Neuronal stem cell (in vitro differentiated cells): ENCODE measurements around the gene GSS.

ENCODE experiments used
- DNase-seq: peaks from one replicate; pipeline ENCODE4 v3.0.0-alpha.2; 2013; ENCODE audit warnings: low spot score
- H2AFZ ChIP-seq: one replicate; pipeline ENCODE4 v1.6.1; 2013; ENCODE audit warnings: mild to moderate bottlenecking, low read length, inconsistent platforms
- H2AK5ac ChIP-seq: 2 replicates; pipeline ENCODE4 v1.6.1; 2013; ENCODE audit warnings: low read depth, mild to moderate bottlenecking, inconsistent platforms, low read length, moderate library complexity, mixed read lengths
- H2BK120ac ChIP-seq: 2 replicates; pipeline ENCODE4 v1.6.1; 2013; ENCODE audit warnings: low read depth, mild to moderate bottlenecking, inconsistent platforms, low read length, moderate library complexity, mixed read lengths
- H2BK12ac ChIP-seq: one replicate; pipeline ENCODE4 v1.6.1; 2013; ENCODE audit warnings: low read length, inconsistent platforms
- H2BK15ac ChIP-seq: 2 replicates; pipeline ENCODE4 v1.6.1; 2013; ENCODE audit warnings: mild to moderate bottlenecking, low read length, inconsistent platforms, mixed read lengths
- H2BK5ac ChIP-seq: one replicate; pipeline ENCODE4 v1.6.1; 2013; ENCODE audit warnings: inconsistent platforms, mild to moderate bottlenecking, low read length, moderate library complexity
- H3K14ac ChIP-seq: one replicate; pipeline ENCODE4 v1.6.1; 2013; ENCODE audit warnings: low read length, inconsistent platforms
- H3K18ac ChIP-seq: 2 replicates; pipeline ENCODE4 v1.6.1; 2013; ENCODE audit warnings: low read length, inconsistent platforms
- H3K23ac ChIP-seq: 2 replicates; pipeline ENCODE4 v1.6.1; 2013; ENCODE audit warnings: low read depth, mild to moderate bottlenecking, mixed read lengths, low read length, inconsistent platforms; ENCODE audit not compliant: poor library complexity
- H3K27ac ChIP-seq: replicated peaks from 3 replicates; pipeline ENCODE4 v1.5.1; 2013; ENCODE audit warnings: low read length, inconsistent platforms
- H3K27me3 ChIP-seq, 3 experiments: 2 replicates each; pipeline ENCODE4 v1.6.1; 2013; ENCODE audit warnings: low read length in 3 of 3, mild to moderate bottlenecking in 2 of 3, inconsistent platforms in 1 of 3, low read depth in 1 of 3, mixed read lengths in 1 of 3, moderate library complexity in 1 of 3; ENCODE audit not compliant: control insufficient read depth in 3 of 3, insufficient read depth in 3 of 3
- H3K36me3 ChIP-seq, 2 donors: replicated peaks in 1 of 2; 2 replicates each; pipeline ENCODE4 v1.6.1; 2013; ENCODE audit warnings: low read length in 2 of 2; ENCODE audit not compliant: control insufficient read depth in 2 of 2, insufficient read depth in 2 of 2
- H3K4ac ChIP-seq: 2 replicates; pipeline ENCODE4 v1.6.1; 2013; ENCODE audit warnings: inconsistent platforms, mild to moderate bottlenecking, low read length, moderate library complexity
- H3K4me1 ChIP-seq, 2 donors: 1 replicate in 1 of 2; 2 replicates in 1 of 2; pipeline ENCODE4 v1.6.1; 2013; ENCODE audit warnings: low read length in 2 of 2, low read depth in 1 of 2; ENCODE audit not compliant: control insufficient read depth in 2 of 2, insufficient read depth in 1 of 2
- H3K4me2 ChIP-seq: one replicate; pipeline ENCODE4 v1.6.1; 2013; ENCODE audit warnings: mild to moderate bottlenecking, low read length, inconsistent platforms; ENCODE audit not compliant: insufficient read depth, poor library complexity, severe bottlenecking
- H3K4me3 ChIP-seq, 2 donors: 2 replicates each; pipeline ENCODE4 v1.5.1; 2013; ENCODE audit warnings: low read length in 2 of 2, mild to moderate bottlenecking in 2 of 2, inconsistent platforms in 1 of 2, moderate library complexity in 1 of 2
- H3K79me1 ChIP-seq: one replicate; pipeline ENCODE4 v1.6.1; 2013; ENCODE audit warnings: low read depth, mild to moderate bottlenecking, inconsistent platforms, low read length, moderate library complexity
- H3K9ac ChIP-seq: one replicate; pipeline ENCODE4 v1.6.1; 2013; ENCODE audit warnings: mild to moderate bottlenecking, low read depth, low read length, inconsistent platforms; ENCODE audit not compliant: poor library complexity
- H3K9me3 ChIP-seq, 2 donors: replicated peaks in 1 of 2; 2 replicates each; pipeline versions ENCODE3 to v1.6.1; 2013; ENCODE audit warnings: low read length in 2 of 2, mild to moderate bottlenecking in 2 of 2, inconsistent platforms in 1 of 2, low read depth in 1 of 2, mixed read lengths in 1 of 2, moderate library complexity in 1 of 2; ENCODE audit not compliant: control insufficient read depth in 2 of 2, insufficient read depth in 1 of 2
- H4K8ac ChIP-seq: one replicate; pipeline ENCODE4 v1.6.1; 2013; ENCODE audit warnings: low read depth, mild to moderate bottlenecking, inconsistent platforms, low read length, moderate library complexity
- H4K91ac ChIP-seq: one replicate; pipeline ENCODE4 v1.6.1; 2013; ENCODE audit warnings: low read length, low read depth, mild to moderate bottlenecking, inconsistent platforms; ENCODE audit not compliant: poor library complexity
- WGBS, 2 donors: extraction: QIAGEN DNeasy Blood & Tissue Kit; methylation state at CpG; one replicate each; pipeline ENCODE4 v1.1.7; 2013; ENCODE audit warnings: missing lambda C conversion rate in 2 of 2, mixed read lengths in 1 of 2; ENCODE audit not compliant: insufficient read length in 2 of 2, insufficient replicate concordance in 1 of 2; ENCODE audit errors: extremely low coverage in 2 of 2; 5-methylcytosine and 5-hydroxymethylcytosine counted together

The GSS gene

DNA sequence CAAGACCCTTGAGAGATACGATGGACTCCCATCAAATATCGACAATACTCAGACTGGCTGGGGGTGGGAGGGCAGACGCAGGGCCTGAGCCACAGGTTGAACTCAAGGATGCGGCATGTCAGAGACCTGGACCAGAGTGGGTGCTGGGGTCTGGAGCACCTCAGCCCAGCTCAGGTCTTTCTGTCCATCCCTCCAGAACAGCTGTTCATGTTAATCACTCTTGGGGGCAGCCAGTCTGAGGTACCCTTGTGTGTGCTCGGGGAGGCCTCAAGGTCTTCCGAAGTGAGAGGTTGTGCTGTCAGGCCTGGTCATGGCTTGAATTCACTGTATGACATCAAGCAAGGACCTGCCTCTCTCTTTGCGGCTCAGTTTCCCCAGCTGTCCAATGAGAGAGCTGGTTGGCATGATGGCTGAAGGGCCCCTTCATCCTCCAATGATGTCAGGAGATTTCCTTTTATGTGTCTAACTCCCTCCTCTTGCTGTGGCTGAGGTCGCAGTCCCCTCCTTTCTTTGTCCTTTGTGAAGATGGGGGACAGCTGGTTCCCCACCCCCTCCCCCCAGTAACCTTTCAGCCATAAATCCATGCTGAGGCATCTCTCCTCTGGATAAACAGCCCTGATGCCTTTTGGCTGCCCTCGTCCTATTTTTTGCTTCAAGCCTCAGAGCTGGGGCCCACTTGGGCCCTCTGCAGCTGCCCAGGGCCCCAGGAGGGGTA is 15.4 kb upstream of the GSS start:
- H4K91ac ChIP-seq = no peak overlapping the region
- no peak overlapping the region for H2BK15ac ChIP-seq
- peak overlapping the region; percentile 73 for H3K18ac ChIP-seq
- peak overlapping the region; percentile 64 for H2AFZ ChIP-seq
- no peak overlapping the region for H3K27ac ChIP-seq
- no CpG with 5 or more reads among the region's 9 CpGs for WGBS, 2 donors
- H3K4me1 ChIP-seq = peaks cover 10 to 17% of the 10 kb centered on the region in 2 donors
- H3K4me3 ChIP-seq = no peak overlapping the region
- H3K4ac ChIP-seq = peak overlapping the region; percentile 28
- H3K9ac ChIP-seq = peak overlapping the region; percentile 31
- DNase-seq = no peak
- no peak overlapping the region for H4K8ac ChIP-seq
- H2BK5ac ChIP-seq = peak overlapping the region; percentile 73
- peak overlapping the region; percentile 71 for H2AK5ac ChIP-seq
- H3K36me3 ChIP-seq = no peaks in the 10 kb centered on the region
- H3K14ac ChIP-seq = no peak overlapping the region
- H3K79me1 ChIP-seq = no peaks in the 10 kb centered on the region
- H3K27me3 ChIP-seq = peaks cover 0 to 3% (median 1%) of the 10 kb centered on the region in 3 experiments
- H3K23ac ChIP-seq = peak overlapping the region; percentile 25
- no peak overlapping the region for H2BK120ac ChIP-seq
- H3K9me3 ChIP-seq = no peaks in the 10 kb centered on the region
- no peak overlapping the region for H3K4me2 ChIP-seq
- no peak overlapping the region for H2BK12ac ChIP-seq

DNA sequence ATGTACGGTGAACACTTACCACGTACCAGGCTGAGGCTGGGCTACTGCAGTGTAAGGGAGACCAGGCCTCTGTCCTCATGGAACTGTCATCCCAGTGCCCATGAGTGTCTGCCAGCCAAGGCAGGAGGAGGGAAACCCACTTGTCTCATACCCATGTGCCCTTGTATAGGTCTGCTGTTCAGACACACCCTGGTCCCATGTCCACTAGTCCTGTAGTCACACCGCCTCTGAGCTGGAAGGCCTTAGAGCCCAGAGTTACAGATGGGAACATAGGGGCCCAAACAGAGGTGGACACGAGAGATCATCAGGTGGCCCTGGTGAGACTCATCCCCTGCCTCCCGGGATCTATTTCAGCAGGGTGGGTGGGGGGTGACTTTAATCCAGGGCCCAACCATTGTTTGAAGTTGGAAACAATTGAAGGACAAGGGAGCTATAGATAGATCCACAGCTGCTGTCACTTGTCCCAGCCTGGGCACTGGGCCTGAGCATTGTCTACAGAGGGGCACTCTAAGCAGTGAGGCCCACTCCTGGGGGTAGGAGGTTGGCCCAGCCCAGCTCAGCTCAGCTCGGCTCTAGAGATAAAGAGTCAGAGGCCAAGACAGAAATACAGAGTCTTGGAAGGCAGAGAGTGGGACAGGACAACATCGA is 14.7 kb upstream of the GSS start:
- Histone ChIP-seq H3K27me3 (peaks cover 0 to 3% (median 1%) of the 10 kb centered on the region in 3 experiments), H3K9me3 (no peaks in the 10 kb centered on the region), H3K18ac (peak overlapping the region; percentile 77), H4K8ac (no peak overlapping the region), H3K36me3 (no peaks in the 10 kb centered on the region), H3K4ac (peak overlapping the region; percentile 28), H2BK5ac (no peak overlapping the region), H3K79me1 (no peaks in the 10 kb centered on the region), H2BK120ac (no peak overlapping the region), H2BK15ac (peak overlapping the region; percentile 3), H3K23ac (no peak overlapping the region), H3K14ac (no peak overlapping the region), H2AFZ (no peak overlapping the region), H4K91ac (no peak overlapping the region), H3K4me2 (no peak overlapping the region), H2AK5ac (peak overlapping the region; percentile 71), H3K4me1 (peaks cover 10 to 17% of the 10 kb centered on the region in 2 donors), H3K9ac (peak overlapping the region; percentile 2), H3K27ac (no peak overlapping the region), H2BK12ac (no peak overlapping the region), H3K4me3 (no peak overlapping the region)
- no CpG with 5 or more reads among the region's 7 CpGs for WGBS, 2 donors
- DNase-seq = no peak

DNA sequence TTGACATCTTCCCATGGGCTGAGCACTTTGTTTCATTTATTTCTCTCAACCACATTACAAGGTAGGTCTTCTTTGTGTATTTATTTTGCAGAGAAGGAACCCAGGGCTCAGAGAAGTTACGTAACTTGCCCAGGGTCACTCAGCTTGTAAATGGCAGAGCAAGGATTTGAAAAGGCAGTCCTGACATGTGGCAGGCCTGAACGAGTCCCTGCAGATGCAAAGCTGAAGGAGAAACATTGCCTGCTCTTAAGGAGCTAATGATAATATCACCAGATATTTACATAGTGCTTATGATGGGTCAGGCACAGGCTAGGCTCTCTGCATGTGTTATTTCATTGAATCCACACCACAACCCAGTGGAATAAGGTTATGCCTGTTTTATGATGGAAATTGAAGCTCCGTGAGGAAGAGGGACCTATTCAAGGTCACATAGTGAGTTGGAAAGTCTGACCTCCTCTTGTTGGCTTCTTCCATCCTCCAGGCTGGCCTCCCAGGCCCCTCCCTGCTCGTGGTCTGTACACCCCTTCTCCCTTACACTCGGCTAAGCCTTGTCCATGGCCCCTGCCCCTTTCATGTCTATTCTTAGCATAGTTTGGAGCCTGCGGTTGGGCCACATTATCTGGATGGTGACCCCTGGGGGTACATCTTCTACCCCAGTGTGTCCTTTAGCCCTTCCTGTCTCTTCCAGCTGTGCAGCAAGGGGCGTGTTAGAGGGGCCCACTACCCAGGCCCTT is 12.6 kb upstream of the GSS start:
- no peak overlapping the region for H3K14ac ChIP-seq
- no peak overlapping the region for H3K27ac ChIP-seq
- no CpG with 5 or more reads among the region's 7 CpGs for WGBS, 2 donors
- no peak overlapping the region for H2BK12ac ChIP-seq
- no peak overlapping the region for H3K23ac ChIP-seq
- no peak overlapping the region for H3K4me3 ChIP-seq
- H3K4me2 ChIP-seq = no peak overlapping the region
- no peaks in the 10 kb centered on the region for H3K9me3 ChIP-seq
- H2BK5ac ChIP-seq = no peak overlapping the region
- no peak overlapping the region for H2BK120ac ChIP-seq
- no peak overlapping the region for H3K9ac ChIP-seq
- H3K36me3 ChIP-seq = no peaks in the 10 kb centered on the region
- peaks cover 10 to 17% of the 10 kb centered on the region in 2 donors for H3K4me1 ChIP-seq
- H2AFZ ChIP-seq = peak overlapping the region; percentile 58
- no peak overlapping the region for H2AK5ac ChIP-seq
- H3K18ac ChIP-seq = no peak overlapping the region
- H4K91ac ChIP-seq = no peak overlapping the region
- H3K4ac ChIP-seq = no peak overlapping the region
- no peak overlapping the region for H2BK15ac ChIP-seq
- H3K79me1 ChIP-seq = no peaks in the 10 kb centered on the region
- H4K8ac ChIP-seq = no peak overlapping the region
- no peak for DNase-seq
- H3K27me3 ChIP-seq = peaks cover 0 to 3% (median 1%) of the 10 kb centered on the region in 3 experiments

DNA sequence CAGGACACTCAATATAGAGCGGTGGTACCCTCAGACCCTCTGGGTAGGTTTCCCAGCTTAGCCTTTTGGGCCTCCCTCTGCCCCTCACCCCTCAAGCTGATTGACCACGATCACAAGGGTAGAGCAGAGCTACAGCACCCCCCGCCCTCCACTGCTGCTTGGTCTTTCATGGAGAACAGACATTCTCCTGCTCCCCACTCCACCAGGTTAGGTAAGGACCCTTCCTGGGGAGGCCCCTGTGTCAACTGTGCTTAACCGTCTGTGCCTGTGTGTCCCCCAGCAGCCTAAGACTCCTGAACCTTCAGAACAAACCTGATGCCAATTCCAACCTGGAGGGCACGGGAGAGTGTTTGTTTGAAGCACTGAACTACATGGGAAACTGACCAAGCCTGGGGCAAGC is 11.8 kb upstream of the GSS start:
- Histone ChIP-seq H3K27ac (no peak overlapping the region), H2AK5ac (peak overlapping the region; percentile 3), H3K4me1 (peaks cover 10 to 17% of the 10 kb centered on the region in 2 donors), H3K4ac (no peak overlapping the region), H3K9me3 (no peaks in the 10 kb centered on the region), H3K14ac (no peak overlapping the region), H2BK15ac (no peak overlapping the region), H4K8ac (no peak overlapping the region), H3K18ac (peak overlapping the region; percentile 27), H3K36me3 (no peaks in the 10 kb centered on the region), H3K23ac (no peak overlapping the region), H2BK120ac (no peak overlapping the region), H4K91ac (no peak overlapping the region), H2BK5ac (no peak overlapping the region), H3K4me3 (no peak overlapping the region), H3K9ac (no peak overlapping the region), H3K4me2 (no peak overlapping the region), H3K27me3 (peaks cover 0 to 3% (median 1%) of the 10 kb centered on the region in 3 experiments), H2BK12ac (no peak overlapping the region), H3K79me1 (no peaks in the 10 kb centered on the region), H2AFZ (no peak overlapping the region)
- DNase-seq = no peak
- WGBS, 2 donors = no CpG with 5 or more reads among the region's 5 CpGs
